K562 (cell line): Measurements from ENCODE around the gene IRF3. TPM values are rescaled to one million over a fixed set of nuclear protein-coding genes. Genes with fewer than 3 reads are reported as not detected.
A peak's percentile ranks its signal among the peaks of the same experiment; 100 is the strongest.

Experiments used
- ATAC-seq: fragments of 200-7000 bp; cut with Tn5 transposase; 3 replicates; pipeline ENCODE4 v1.9.1; 2020; ENCODE audit warnings: moderate library complexity
- BruUV-seq: library from RNA; stranded (reverse); fragments of 400-500 nt; replicated peaks from 2 replicates; lab custom pipeline; 2021; lab: Mats Ljungman, UMichigan
- CTCF ChIA-PET: fragments of 300-600 bp; formaldehyde crosslinking; extraction: SDS; loops from one replicate; lab custom pipeline; 2021; ENCODE audit warnings: low intra/inter-chr PET ratio; lab: Yijun Ruan, JAX
- POLR2A ChIA-PET: fragments of 300-600, 350-650 bp; sonication (Branson Sonifier 250); formaldehyde crosslinking; extraction: SDS; loops from one replicate; lab custom pipeline; 2021; ENCODE audit warnings: antibody characterized with exemption, inconsistent platforms; lab: Yijun Ruan, JAX
- DNase-seq, 4 experiments: peaks; one replicate each; pipeline versions ENCODE4 v3.0.0 to v3.0.0-alpha.2; 2011 to 2018; ENCODE audit warnings: low spot score in 3 of 4, mixed read lengths in 3 of 4; ENCODE audit errors: extremely low read depth in 1 of 4
- FAIRE-seq: peaks from 2 replicates; lab custom pipeline; 2011; peaks lifted over from hg19 to GRCh38; lab: Jason Lieb, UNC
- H2AFZ ChIP-seq: 2 replicates; pipeline ENCODE4 v1.6.0; 2011; ENCODE audit warnings: low read depth, low read length, control low read depth, inconsistent platforms
- H3K27ac ChIP-seq: fragments of 200-600 bp; 3 replicates; pipeline ENCODE4 v1.8.0; 2011; ENCODE audit warnings: low read depth, mild to moderate bottlenecking, control low read depth, inconsistent platforms, low read length, moderate library complexity, mixed read lengths; ENCODE audit errors: extremely low read depth
- H3K27me3 ChIP-seq, 2 experiments: fragments of 300-600 bp in 1 of 2; 2 replicates in 1 of 2; 3 replicates in 1 of 2; pipeline versions ENCODE4 v1.6.0 to v1.8.0; 2011; ENCODE audit warnings: inconsistent platforms in 2 of 2, low read length in 2 of 2, mild to moderate bottlenecking in 1 of 2, mixed read lengths in 1 of 2, moderate library complexity in 1 of 2; ENCODE audit not compliant: control insufficient read depth in 2 of 2, insufficient read depth in 2 of 2
- H3K36me3 ChIP-seq: fragments of 300-600 bp; 3 replicates; pipeline ENCODE4 v1.8.0; 2011; ENCODE audit warnings: mild to moderate bottlenecking, low read length, inconsistent platforms; ENCODE audit not compliant: control insufficient read depth, insufficient read depth
- H3K4me1 ChIP-seq, 2 experiments: fragments of 200-600 bp in 1 of 2; replicated peaks in 1 of 2; 2 replicates in 1 of 2; 3 replicates in 1 of 2; pipeline versions ENCODE4 v1.5.1 to v1.8.0; 2011; ENCODE audit warnings: inconsistent platforms in 2 of 2, low read length in 2 of 2, mild to moderate bottlenecking in 1 of 2, mixed read lengths in 1 of 2, moderate library complexity in 1 of 2; ENCODE audit not compliant: control insufficient read depth in 2 of 2, insufficient read depth in 2 of 2
- H3K4me2 ChIP-seq: 2 replicates; pipeline ENCODE4 v1.6.1; 2011; ENCODE audit warnings: low read length, control low read depth, inconsistent platforms, mixed read lengths; ENCODE audit not compliant: insufficient read depth
- H3K4me3 ChIP-seq: fragments of 200-600 bp; sonication (generic), shearing (Covaris generic); 2 replicates; pipeline ENCODE4 v1.5.1; 2016; ENCODE audit warnings: control low read depth, inconsistent platforms
- H3K79me2 ChIP-seq: fragments of 200-600 bp; 3 replicates; pipeline ENCODE4 v1.8.0; 2011; ENCODE audit warnings: low read length, inconsistent platforms; ENCODE audit not compliant: control insufficient read depth, insufficient read depth
- H3K9ac ChIP-seq, 2 experiments: 2 replicates each; pipeline versions ENCODE4 v1.6.0 to v1.6.1; 2011; ENCODE audit warnings: low read depth in 2 of 2, low read length in 2 of 2, control low read depth in 1 of 2, inconsistent platforms in 1 of 2, mild to moderate bottlenecking in 1 of 2, mixed read lengths in 1 of 2; ENCODE audit not compliant: insufficient read depth in 1 of 2
- H3K9me1 ChIP-seq: one replicate; pipeline ENCODE4 v1.6.0; 2011; ENCODE audit warnings: inconsistent platforms, mild to moderate bottlenecking, low read length, moderate library complexity; ENCODE audit not compliant: control insufficient read depth, insufficient read depth
- H3K9me3 ChIP-seq: replicated peaks from 2 replicates; pipeline ENCODE4 v1.5.1; 2011; ENCODE audit warnings: low read depth, low read length, inconsistent platforms; ENCODE audit not compliant: control insufficient read depth, insufficient read depth
- H4K20me1 ChIP-seq: replicated peaks from 2 replicates; pipeline ENCODE4 v1.6.1; 2011; ENCODE audit warnings: low read length, inconsistent platforms, mixed read lengths; ENCODE audit not compliant: control insufficient read depth, insufficient read depth
- CBX1 ChIP-seq: sonication (generic); IDR thresholded peaks from 2 replicates; pipeline ENCODE4 v1.6.1; 2016; ENCODE audit warnings: antibody characterized with exemption, low read depth, mild to moderate bottlenecking
- KDM1A ChIP-seq, 2 experiments: fragments of 450-650 bp; IDR thresholded peaks; 2 replicates each; pipeline ENCODE4 v1.6.1; 2016; ENCODE audit warnings: mild to moderate bottlenecking in 2 of 2
- KDM4B ChIP-seq, 2 experiments: fragments of 450-650 bp in 1 of 2; sonication (generic) in 1 of 2; IDR thresholded peaks; 2 replicates each; pipeline ENCODE4 v1.6.1; 2016 to 2017; ENCODE audit warnings: borderline replicate concordance in 2 of 2, antibody characterized with exemption in 1 of 2, low read depth in 1 of 2, mild to moderate bottlenecking in 1 of 2
- MECOM ChIP-seq: fragments of 250-450 bp; sonication (Bioruptor Pico); IDR thresholded peaks from 2 replicates; pipeline ENCODE4 v1.8.0; 2022; ENCODE audit warnings: inconsistent platforms
- NR2C2 ChIP-seq, 2 experiments: fragments of 200-800 bp in 1 of 2; sonication (Bioruptor generic) in 1 of 2; sonication (generic) in 1 of 2; formaldehyde crosslinking in 1 of 2; IDR thresholded peaks; 2 replicates each; pipeline versions ENCODE4 v1.6.1 to v1.8.0; 2016 to 2022; ENCODE audit warnings: mild to moderate bottlenecking in 1 of 2, missing compliant biosample characterization in 1 of 2, missing genetic modification characterization in 1 of 2, missing genetic modification reagents in 1 of 2
- TOE1 ChIP-seq, 2 experiments: fragments of 450-650 bp in 1 of 2; sonication (generic) in 1 of 2; formaldehyde crosslinking in 1 of 2; IDR thresholded peaks; 2 replicates each; pipeline versions ENCODE4 v1.7.1 to v1.8.0; 2016 to 2022; ENCODE audit warnings: borderline replicate concordance in 2 of 2, mild to moderate bottlenecking in 2 of 2, antibody characterized with exemption in 1 of 2, inconsistent platforms in 1 of 2, low read depth in 1 of 2, missing genetic modification reagents in 1 of 2, moderate library complexity in 1 of 2
- ZFP36 ChIP-seq: fragments of 150-350 bp; IDR thresholded peaks from 2 replicates; pipeline ENCODE4 v1.6.1; 2018; ENCODE audit warnings: low read length, low read depth; ENCODE audit not compliant: partially characterized antibody
- ZNF431 ChIP-seq: sonication (generic); formaldehyde crosslinking; IDR thresholded peaks from 2 replicates; pipeline ENCODE4 v1.8.0; 2022; ENCODE audit warnings: mild to moderate bottlenecking, missing genetic modification reagents
- WGBS: fragments of 100-300 bp; shearing (Covaris generic); methylation state at CpG from one replicate; pipeline ENCODE4 v1.1.6; 2016; ENCODE audit warnings: low coverage, mixed read lengths; ENCODE audit not compliant: insufficient coverage; ENCODE audit errors: missing lambda C conversion rate; 5-methylcytosine and 5-hydroxymethylcytosine counted together
- in situ Hi-C: fragments of 300-500 bp; cut with MboI; formaldehyde crosslinking; loops from 4 replicates; pipeline ENCODE4 v1.15.0; 2018; ENCODE audit warnings: inconsistent platforms, mixed read lengths
- intact Hi-C: fragments of 100-400 bp; cut with micrococcal nuclease; formaldehyde crosslinking; loops from 2 replicates; pipeline ENCODE4 v1.14.2; 2022
- polyA plus RNA-seq, 8 experiments: library from polyadenylated mRNA; depleted of rRNA in 4 of 8; stranded (reverse) in 5 of 8; unstranded in 3 of 8; fragments of >200 nt; fragmentation: Nextera tagmentation in 2 of 8; fragmentation: Illumina TruSeq in 1 of 8; extraction: Ambion mirVana in 2 of 8; extraction: Trizol in 1 of 8; gene quantifications; 2 replicates each; pipeline versions ENCODE4 v1.2.1 to v1.2.3, GENCODE V29; 2011 to 2014; ENCODE audit warnings: inconsistent platforms in 1 of 8, missing spikeins in 1 of 8
- total RNA-seq, 7 experiments: library from RNA; depleted of rRNA in 6 of 7; stranded (reverse); fragments of >200 nt in 6 of 7; fragmentation: Illumina TruSeq in 2 of 7; extraction: Trizol in 2 of 7; gene quantifications; 2 replicates each; pipeline versions ENCODE4 v1.2.1 to v1.2.3, GENCODE V29; 2011 to 2021; ENCODE audit warnings: low replicate concordance in 1 of 7
- TF ChIP-seq, protein P1 (sequence below): fragments of 450-650 bp; formaldehyde crosslinking; IDR thresholded peaks from 2 replicates; pipeline ENCODE4 v1.4.0; 2020; ENCODE audit warnings: mild to moderate bottlenecking, moderate library complexity
- TF ChIP-seq, protein P2 (sequence below): sonication (generic); formaldehyde crosslinking; IDR thresholded peaks from 2 replicates; pipeline ENCODE4 v1.8.0; 2022; ENCODE audit warnings: mild to moderate bottlenecking, missing genetic modification reagents
- TF ChIP-seq, protein P3 (sequence below): fragments of 250-450 bp; sonication (Bioruptor Pico); IDR thresholded peaks from 2 replicates; pipeline ENCODE4 v1.5.1; 2021; ENCODE audit warnings: mild to moderate bottlenecking

IRF3 gene
- total and polyA plus RNA-seq, 9 of the 15 experiments (the other 6 are each of a cell fraction or from before 2014, with no cell fraction given): 7.5 to 145 (median 65.4) TPM

DNA sequence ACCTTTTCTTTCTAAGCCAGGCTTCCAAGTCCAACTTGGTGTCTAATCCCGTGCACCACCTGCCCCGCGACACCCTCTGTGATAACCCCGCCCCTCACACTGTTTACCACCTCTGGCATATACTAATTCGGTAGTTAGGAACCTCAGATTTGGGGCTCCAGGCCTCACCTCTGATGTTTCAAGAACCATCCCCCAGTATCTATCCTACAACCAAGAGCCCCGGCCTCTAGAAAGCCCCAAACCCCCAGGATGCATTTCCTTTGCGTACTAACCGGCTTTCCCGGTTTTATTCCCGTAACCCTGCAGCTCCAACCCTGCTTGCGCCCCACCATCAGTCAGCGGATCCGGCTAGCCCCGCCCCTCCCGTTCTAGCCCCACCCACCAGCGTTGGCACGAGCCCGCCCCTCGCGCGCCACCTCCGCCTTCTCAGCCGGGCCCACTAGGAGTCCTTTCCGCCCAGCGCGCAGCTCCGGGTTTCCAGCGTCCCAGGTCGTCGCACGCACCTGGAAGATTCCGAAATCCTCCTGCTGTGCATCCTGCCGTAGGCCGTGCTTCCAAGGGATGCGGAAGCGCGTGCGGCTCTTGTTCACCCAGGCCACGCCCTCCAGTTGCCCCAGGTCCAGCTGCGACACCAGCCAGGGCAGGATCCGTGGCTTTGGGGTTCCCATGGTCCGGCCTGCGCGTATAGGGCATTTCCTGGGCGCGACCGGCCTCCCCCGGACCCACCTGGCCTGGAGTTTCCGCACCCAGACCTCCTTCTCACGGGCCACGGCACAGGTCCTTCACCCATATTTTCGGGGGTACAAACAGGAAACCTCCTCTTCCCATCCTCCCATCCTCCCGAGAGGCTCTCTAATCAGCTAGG lies 1.3 kb downstream of the IRF3 start:
- ATAC-seq (peak; percentile 77), FAIRE-seq (peak; percentile 66), DNase-seq (peak; percentile 84 to 91 (median 86))
- in situ Hi-C loops (no loop called here), intact Hi-C loops (loop anchor here (2.0 kb wide), 1 partner anchor 74 kb away; the partner anchor contains the start of gene PRR12)
- peak overlapping the region; percentile 95 to 98 for H3K9ac ChIP-seq
- H3K79me2 ChIP-seq: peaks cover 53% of the 10 kb centered on the region
- H3K36me3 ChIP-seq: peaks cover 59% of the 10 kb centered on the region; the same call in 2 of the 3 replicates
- peaks cover under 1% of the 10 kb centered on the region for H3K9me1 ChIP-seq
- ChIA-PET POLR2A (interaction anchor here (0.6 to 6.1 kb wide), 11 partner anchors 8 to 901 kb away, joined by 3 to 35 read pairs (median 5); partner anchors contain the start of genes PRMT1, PRR12, RPL13A and SCAF1), CTCF (no interaction called here)
- under 1% methylated on average over 46 of the region's 53 CpGs for WGBS
- H4K20me1 ChIP-seq: peaks cover 7% of the 10 kb centered on the region; the same call in 1 of the 2 replicates
- H3K4me1 ChIP-seq: peaks cover 7 to 26% of the 10 kb centered on the region in 2 experiments; a peak in 4 of 5 replicates
- H3K27me3 ChIP-seq: no peaks in the 10 kb centered on the region
- peak overlapping the region; percentile 81 for H3K4me3 ChIP-seq
- no TSS peak for BruUV-seq
- H3K9me3 ChIP-seq: 0 out of 2 replicates have a peak, but pooled peaks cover 2% of the 10 kb centered on the region
- H2AFZ ChIP-seq: peak overlapping the region; percentile 61; the same call in 1 of the 2 replicates
- peak overlapping the region; percentile 81 for H3K27ac ChIP-seq
- H3K4me2 ChIP-seq: peak overlapping the region; percentile 99
- TF ChIP-seq MECOM (CRISPR knock-in tag) (no peak), NR2C2 (CRISPR knock-in tag; IDR thresholded peaks at IDR 0.05) (no peak), NR2C2 (tag; IDR thresholded peaks at IDR 0.05) (no peak), ZFP36 (no peak), TOE1 (IDR thresholded peaks at IDR 0.05; ENCODE audit: borderline replicate concordance) (no peak), TOE1 (CRISPR knock-in tag; IDR thresholded peaks at IDR 0.05; ENCODE audit: borderline replicate concordance, low read depth) (no peak), ZNF431 (no peak), KDM1A (IDR thresholded peaks at IDR 0.05) (no peak), KDM4B (IDR thresholded peaks at IDR 0.05; ENCODE audit: borderline replicate concordance in 2 of 2, low read depth in 1 of 2) (no peak), CBX1 (0 out of 2 replicates have a peak, but pooled peaks have one; percentile 45)
- TF ChIP-seq, protein P1, sequence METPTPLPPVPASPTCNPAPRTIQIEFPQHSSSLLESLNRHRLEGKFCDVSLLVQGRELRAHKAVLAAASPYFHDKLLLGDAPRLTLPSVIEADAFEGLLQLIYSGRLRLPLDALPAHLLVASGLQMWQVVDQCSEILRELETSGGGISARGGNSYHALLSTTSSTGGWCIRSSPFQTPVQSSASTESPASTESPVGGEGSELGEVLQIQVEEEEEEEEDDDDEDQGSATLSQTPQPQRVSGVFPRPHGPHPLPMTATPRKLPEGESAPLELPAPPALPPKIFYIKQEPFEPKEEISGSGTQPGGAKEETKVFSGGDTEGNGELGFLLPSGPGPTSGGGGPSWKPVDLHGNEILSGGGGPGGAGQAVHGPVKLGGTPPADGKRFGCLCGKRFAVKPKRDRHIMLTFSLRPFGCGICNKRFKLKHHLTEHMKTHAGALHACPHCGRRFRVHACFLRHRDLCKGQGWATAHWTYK: no peak
- TF ChIP-seq, protein P2, sequence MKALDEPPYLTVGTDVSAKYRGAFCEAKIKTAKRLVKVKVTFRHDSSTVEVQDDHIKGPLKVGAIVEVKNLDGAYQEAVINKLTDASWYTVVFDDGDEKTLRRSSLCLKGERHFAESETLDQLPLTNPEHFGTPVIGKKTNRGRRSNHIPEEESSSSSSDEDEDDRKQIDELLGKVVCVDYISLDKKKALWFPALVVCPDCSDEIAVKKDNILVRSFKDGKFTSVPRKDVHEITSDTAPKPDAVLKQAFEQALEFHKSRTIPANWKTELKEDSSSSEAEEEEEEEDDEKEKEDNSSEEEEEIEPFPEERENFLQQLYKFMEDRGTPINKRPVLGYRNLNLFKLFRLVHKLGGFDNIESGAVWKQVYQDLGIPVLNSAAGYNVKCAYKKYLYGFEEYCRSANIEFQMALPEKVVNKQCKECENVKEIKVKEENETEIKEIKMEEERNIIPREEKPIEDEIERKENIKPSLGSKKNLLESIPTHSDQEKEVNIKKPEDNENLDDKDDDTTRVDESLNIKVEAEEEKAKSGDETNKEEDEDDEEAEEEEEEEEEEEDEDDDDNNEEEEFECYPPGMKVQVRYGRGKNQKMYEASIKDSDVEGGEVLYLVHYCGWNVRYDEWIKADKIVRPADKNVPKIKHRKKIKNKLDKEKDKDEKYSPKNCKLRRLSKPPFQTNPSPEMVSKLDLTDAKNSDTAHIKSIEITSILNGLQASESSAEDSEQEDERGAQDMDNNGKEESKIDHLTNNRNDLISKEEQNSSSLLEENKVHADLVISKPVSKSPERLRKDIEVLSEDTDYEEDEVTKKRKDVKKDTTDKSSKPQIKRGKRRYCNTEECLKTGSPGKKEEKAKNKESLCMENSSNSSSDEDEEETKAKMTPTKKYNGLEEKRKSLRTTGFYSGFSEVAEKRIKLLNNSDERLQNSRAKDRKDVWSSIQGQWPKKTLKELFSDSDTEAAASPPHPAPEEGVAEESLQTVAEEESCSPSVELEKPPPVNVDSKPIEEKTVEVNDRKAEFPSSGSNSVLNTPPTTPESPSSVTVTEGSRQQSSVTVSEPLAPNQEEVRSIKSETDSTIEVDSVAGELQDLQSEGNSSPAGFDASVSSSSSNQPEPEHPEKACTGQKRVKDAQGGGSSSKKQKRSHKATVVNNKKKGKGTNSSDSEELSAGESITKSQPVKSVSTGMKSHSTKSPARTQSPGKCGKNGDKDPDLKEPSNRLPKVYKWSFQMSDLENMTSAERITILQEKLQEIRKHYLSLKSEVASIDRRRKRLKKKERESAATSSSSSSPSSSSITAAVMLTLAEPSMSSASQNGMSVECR (CRISPR knock-in tag): peak; percentile 54; the same call in 1 of the 2 replicates
- TF ChIP-seq, protein P3, sequence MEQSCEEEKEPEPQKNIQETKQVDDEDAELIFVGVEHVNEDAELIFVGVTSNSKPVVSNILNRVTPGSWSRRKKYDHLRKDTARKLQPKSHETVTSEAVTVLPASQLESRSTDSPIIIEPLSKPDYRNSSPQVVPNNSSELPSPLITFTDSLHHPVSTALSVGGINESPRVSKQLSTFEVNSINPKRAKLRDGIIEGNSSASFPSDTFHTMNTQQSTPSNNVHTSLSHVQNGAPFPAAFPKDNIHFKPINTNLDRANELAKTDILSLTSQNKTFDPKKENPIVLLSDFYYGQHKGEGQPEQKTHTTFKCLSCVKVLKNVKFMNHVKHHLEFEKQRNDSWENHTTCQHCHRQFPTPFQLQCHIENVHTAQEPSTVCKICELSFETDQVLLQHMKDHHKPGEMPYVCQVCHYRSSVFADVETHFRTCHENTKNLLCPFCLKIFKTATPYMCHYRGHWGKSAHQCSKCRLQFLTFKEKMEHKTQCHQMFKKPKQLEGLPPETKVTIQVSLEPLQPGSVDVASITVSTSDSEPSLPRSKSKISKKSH (CRISPR knock-in tag): no peak
